ENCODE results near the gene S100PBP. TPM values are rescaled to one million over a fixed set of nuclear protein-coding genes. Genes with fewer than 3 reads are reported as not detected.

Gene S100PBP
- total and polyA plus RNA-seq, 4 experiments from 2014 or later, result 6.5 to 65.5 (median 38.6) TPM

DNA sequence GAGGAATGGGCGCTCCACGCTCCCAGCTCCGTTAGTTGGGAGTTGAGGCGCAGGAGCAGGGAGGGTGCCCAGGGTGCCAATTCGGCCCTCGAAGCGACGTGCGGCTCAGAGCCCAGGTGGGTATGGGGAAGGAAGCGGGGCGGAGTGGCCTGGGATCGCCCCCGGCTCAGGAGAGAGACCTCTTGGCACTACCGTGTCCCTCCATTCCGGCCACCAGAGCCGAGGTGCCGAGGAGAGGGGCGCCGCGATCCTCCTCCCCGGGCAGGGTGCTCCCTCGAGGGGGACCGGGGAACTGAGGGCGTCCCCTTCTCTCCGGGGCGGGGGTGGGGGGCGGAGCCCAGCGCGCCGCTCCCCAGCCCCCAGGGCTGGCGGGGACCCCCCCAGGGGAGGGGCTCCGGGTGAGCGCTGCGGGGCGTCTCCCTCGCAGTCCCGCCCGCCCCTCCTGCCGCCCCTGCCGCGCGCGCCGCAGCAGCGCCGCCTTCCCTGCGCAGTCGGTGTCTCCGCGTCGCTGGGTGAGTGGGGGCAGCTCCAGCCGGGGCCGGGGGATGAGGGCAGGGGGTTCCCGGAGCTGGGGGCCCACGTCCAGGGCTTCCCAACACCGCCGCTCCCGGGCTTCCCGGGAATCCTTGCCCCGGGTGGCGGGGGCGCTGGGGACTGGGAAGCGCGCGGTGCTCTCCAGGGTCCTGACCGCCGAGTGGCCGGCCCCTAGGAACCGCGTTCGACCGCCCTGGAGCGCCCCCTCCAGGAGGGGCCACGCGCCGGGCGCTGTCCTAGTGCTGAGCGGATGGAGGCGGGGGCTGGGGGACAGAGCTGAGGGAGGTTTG, 68.8 kb downstream of the S100PBP start, which contains the start of gene HPCA:
Gene HPCA, plus strand, starts transcription at position 488 of the 824 bp plus-strand sequence. CDS start 2,408 bp downstream, outside the sequence.
- H3K27ac ChIP-seq (ENCODE audit: low read depth, low read length), result no peak within 1 kb of the TSS
- ChIA-PET CTCF (ENCODE audit: partially characterized antibody) (no interaction called here), POLR2A (ENCODE audit: partially characterized antibody) (no interaction called here)
- no peaks in the 10 kb centered on the region for H3K9me3 ChIP-seq (ENCODE audit: control insufficient read depth in 1 of 2, low read length in 2 of 2)
- H3K4me1 ChIP-seq (ENCODE audit: insufficient read depth, low read length), result no peaks in the 10 kb centered on the region
- H3K4me3 ChIP-seq (ENCODE audit: low read length in 2 of 2), result no peak within 1 kb of the TSS
- intact Hi-C loops (cut with micrococcal nuclease), result no loop called here
- H3K36me3 ChIP-seq (ENCODE audit: insufficient read depth, low read length), result no peaks in the 10 kb centered on the region
- H3K27me3 ChIP-seq (ENCODE audit: insufficient read depth, low read length), result peaks cover 9% of the 10 kb centered on the region
- peaks cover 0 to 6% of the 10 kb centered on the region in 2 donors for H3K36me3 Mint-ChIP-seq
- peaks cover 45 to 65% of the 10 kb centered on the region in 2 donors for H3K27me3 Mint-ChIP-seq
- H3K9me3 Mint-ChIP-seq, result no peaks in the 10 kb centered on the region
- peak in 2 of 5 donors; percentile 27 to 33 for DNase-seq
- peaks cover 3 to 10% (median 8%) of the 10 kb centered on the region in 4 donors for H3K4me1 Mint-ChIP-seq
- no peak within 1 kb of the TSS for H3K27ac Mint-ChIP-seq
- H3K4me3 Mint-ChIP-seq, result peak within 1 kb of the TSS in 2 of 8 donors; percentile 28 to 46

DNA sequence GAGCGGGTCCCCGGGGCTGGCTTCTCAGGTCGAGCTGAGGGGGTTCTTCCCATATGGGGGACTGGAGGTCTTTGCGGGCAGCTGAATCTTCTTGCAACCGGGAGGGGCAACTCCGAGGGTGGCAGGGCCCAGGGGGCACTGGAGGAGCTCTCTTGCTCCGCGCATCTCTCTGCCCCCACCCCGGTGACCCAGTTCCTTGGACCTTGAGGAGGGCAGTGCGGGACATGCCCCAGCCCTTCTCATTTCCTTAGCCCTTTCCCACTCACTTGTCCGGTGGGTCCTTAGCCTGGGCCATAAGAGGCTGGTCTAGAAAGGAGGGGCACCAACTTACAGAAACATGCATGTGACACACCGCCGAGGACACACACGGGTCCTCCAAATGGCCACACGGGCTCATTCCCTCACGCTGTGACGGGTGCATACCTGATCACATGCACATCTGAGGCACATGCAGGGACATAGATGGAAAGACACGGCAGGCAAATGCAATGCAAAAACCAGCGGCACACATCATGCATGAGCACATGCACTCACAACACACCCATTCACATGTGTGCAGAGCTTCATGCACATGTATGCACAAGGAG, 69.5 kb downstream of the S100PBP start:
- peaks cover 11% of the 10 kb centered on the region for H3K27me3 ChIP-seq (ENCODE audit: insufficient read depth, low read length)
- no peak overlapping the region for H3K27ac ChIP-seq (ENCODE audit: low read depth, low read length)
- H3K9me3 ChIP-seq (ENCODE audit: control insufficient read depth in 1 of 2, low read length in 2 of 2), result no peaks in the 10 kb centered on the region
- Mint-ChIP-seq H3K27me3 (peaks cover 48 to 72% of the 10 kb centered on the region in 2 donors), H3K36me3 (peaks cover 0 to 6% of the 10 kb centered on the region in 2 donors), H3K4me1 (peaks cover 3 to 12% (median 9%) of the 10 kb centered on the region in 4 donors), H3K9me3 (no peaks in the 10 kb centered on the region), H3K27ac (no peak overlapping the region), H3K4me3 (no peak overlapping the region)
- no peaks in the 10 kb centered on the region for H3K4me1 ChIP-seq (ENCODE audit: insufficient read depth, low read length)
- CTCF ChIA-PET (ENCODE audit: partially characterized antibody), result no interaction called here
- POLR2A ChIA-PET (ENCODE audit: partially characterized antibody), result no interaction called here
- no peaks in the 10 kb centered on the region for H3K36me3 ChIP-seq (ENCODE audit: insufficient read depth, low read length)
- H3K4me3 ChIP-seq (ENCODE audit: low read length in 2 of 2), result no peak overlapping the region
- intact Hi-C loops (cut with micrococcal nuclease), result no loop called here
- DNase-seq, result no peak

DNA sequence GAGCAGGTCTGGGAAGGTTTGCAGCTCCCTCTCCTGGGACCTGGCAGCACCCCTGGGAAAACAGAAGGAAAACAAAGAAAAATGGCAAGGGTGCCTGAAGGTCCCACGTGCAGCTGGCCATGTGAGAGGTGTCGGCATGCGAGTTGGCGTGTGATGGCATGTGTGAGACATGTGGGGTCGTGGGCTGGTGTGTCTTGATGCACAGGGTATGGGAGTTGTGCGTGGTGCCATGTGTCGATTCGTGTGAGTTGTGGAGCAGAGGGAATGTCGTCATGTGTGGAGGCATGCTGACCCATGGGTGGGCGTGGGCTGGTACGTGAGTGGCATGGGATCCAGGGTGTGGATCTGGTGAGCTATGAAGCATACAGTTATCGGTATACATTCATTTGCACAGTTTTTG, 70.2 kb downstream of the S100PBP start:
- Mint-ChIP-seq H3K4me3 (peak overlapping the region in 1 of 8 donors; percentile 29), H3K27ac (no peak overlapping the region), H3K4me1 (peaks cover 7 to 19% (median 16%) of the 10 kb centered on the region in 4 donors), H3K9me3 (peaks cover 0 to 2% (median 0%) of the 10 kb centered on the region in 8 donors), H3K27me3 (peaks cover 55 to 79% of the 10 kb centered on the region in 2 donors), H3K36me3 (peaks cover 0 to 6% of the 10 kb centered on the region in 2 donors)
- ChIA-PET POLR2A (ENCODE audit: partially characterized antibody) (no interaction called here), CTCF (ENCODE audit: partially characterized antibody) (no interaction called here)
- no peak overlapping the region for H3K27ac ChIP-seq (ENCODE audit: low read depth, low read length)
- H3K9me3 ChIP-seq (ENCODE audit: control insufficient read depth in 1 of 2, low read length in 2 of 2), result no peaks in the 10 kb centered on the region
- DNase-seq, result no peak
- no peak overlapping the region for H3K4me3 ChIP-seq (ENCODE audit: low read length in 2 of 2)
- H3K4me1 ChIP-seq (ENCODE audit: insufficient read depth, low read length), result no peaks in the 10 kb centered on the region
- no peaks in the 10 kb centered on the region for H3K36me3 ChIP-seq (ENCODE audit: insufficient read depth, low read length)
- peaks cover 18% of the 10 kb centered on the region for H3K27me3 ChIP-seq (ENCODE audit: insufficient read depth, low read length)
- intact Hi-C loops (cut with micrococcal nuclease), result no loop called here

- Mint-ChIP-seq H3K27ac (no peak overlapping the region), H3K36me3 (peaks cover 0 to 6% of the 10 kb centered on the region in 2 donors), H3K4me3 (no peak overlapping the region), H3K4me1 (peaks cover 7 to 20% (median 18%) of the 10 kb centered on the region in 4 donors), H3K9me3 (peaks cover 0 to 2% (median 0%) of the 10 kb centered on the region in 8 donors), H3K27me3 (peaks cover 57 to 81% of the 10 kb centered on the region in 2 donors)
- DNase-seq, result no peak
- Histone ChIP-seq H3K9me3 (ENCODE audit: control insufficient read depth in 1 of 2, low read length in 2 of 2) (no peaks in the 10 kb centered on the region), H3K27me3 (ENCODE audit: insufficient read depth, low read length) (peaks cover 20% of the 10 kb centered on the region), H3K27ac (ENCODE audit: low read depth, low read length) (no peak overlapping the region), H3K4me3 (ENCODE audit: low read length in 2 of 2) (no peak overlapping the region), H3K36me3 (ENCODE audit: insufficient read depth, low read length) (no peaks in the 10 kb centered on the region), H3K4me1 (ENCODE audit: insufficient read depth, low read length) (no peaks in the 10 kb centered on the region)
- CTCF ChIA-PET (ENCODE audit: partially characterized antibody), result no interaction called here
- POLR2A ChIA-PET (ENCODE audit: partially characterized antibody), result no interaction called here
- intact Hi-C loops (cut with micrococcal nuclease), result no loop called here
Measured at GRCh38 chr1:32888134-32888533, 70.7 kb downstream of the S100PBP start.

DNA sequence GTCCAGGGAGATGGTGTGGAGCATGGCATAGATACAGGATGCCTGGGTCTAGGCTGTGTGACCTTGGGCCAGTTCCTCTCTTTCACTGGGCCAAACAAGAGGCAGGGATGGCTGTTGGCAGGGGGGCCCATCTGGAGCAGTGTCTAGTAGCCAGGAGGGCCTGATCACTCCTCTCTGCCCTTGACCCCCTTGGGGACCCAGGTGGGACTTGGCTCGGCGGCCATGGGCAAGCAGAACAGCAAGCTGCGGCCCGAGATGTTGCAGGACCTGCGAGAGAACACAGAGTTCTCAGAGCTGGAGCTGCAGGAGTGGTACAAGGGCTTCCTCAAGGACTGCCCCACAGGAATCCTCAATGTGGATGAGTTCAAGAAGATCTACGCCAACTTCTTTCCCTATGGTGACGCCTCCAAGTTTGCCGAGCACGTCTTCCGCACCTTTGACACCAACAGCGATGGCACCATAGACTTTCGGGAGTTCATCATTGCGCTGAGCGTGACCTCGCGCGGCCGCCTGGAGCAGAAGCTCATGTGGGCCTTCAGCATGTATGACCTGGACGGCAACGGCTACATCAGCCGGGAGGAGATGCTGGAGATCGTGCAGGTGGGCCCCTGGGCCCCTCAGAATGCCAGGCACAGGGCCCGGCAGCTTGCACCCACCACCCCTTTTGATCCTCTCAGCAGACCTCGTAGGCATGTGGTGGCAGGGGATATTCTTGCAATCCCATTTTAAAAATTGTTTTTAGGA, 71.4 kb downstream of the S100PBP start:
- Histone ChIP-seq H3K36me3 (ENCODE audit: insufficient read depth, low read length) (no peaks in the 10 kb centered on the region), H3K9me3 (ENCODE audit: control insufficient read depth in 1 of 2, low read length in 2 of 2) (no peaks in the 10 kb centered on the region), H3K27me3 (ENCODE audit: insufficient read depth, low read length) (peaks cover 23% of the 10 kb centered on the region), H3K27ac (ENCODE audit: low read depth, low read length) (no peak overlapping the region), H3K4me1 (ENCODE audit: insufficient read depth, low read length) (peaks cover 3% of the 10 kb centered on the region), H3K4me3 (ENCODE audit: low read length in 2 of 2) (no peak overlapping the region)
- Mint-ChIP-seq H3K36me3 (peaks cover 0 to 6% of the 10 kb centered on the region in 2 donors), H3K27ac (no peak overlapping the region), H3K4me1 (peaks cover 7 to 20% (median 18%) of the 10 kb centered on the region in 4 donors), H3K27me3 (peaks cover 51 to 79% of the 10 kb centered on the region in 2 donors), H3K9me3 (peaks cover 0 to 2% (median 0%) of the 10 kb centered on the region in 8 donors), H3K4me3 (no peak overlapping the region)
- intact Hi-C loops (cut with micrococcal nuclease), result no loop called here
- ChIA-PET POLR2A (ENCODE audit: partially characterized antibody) (no interaction called here), CTCF (ENCODE audit: partially characterized antibody) (no interaction called here)
- no peak for DNase-seq

DNA sequence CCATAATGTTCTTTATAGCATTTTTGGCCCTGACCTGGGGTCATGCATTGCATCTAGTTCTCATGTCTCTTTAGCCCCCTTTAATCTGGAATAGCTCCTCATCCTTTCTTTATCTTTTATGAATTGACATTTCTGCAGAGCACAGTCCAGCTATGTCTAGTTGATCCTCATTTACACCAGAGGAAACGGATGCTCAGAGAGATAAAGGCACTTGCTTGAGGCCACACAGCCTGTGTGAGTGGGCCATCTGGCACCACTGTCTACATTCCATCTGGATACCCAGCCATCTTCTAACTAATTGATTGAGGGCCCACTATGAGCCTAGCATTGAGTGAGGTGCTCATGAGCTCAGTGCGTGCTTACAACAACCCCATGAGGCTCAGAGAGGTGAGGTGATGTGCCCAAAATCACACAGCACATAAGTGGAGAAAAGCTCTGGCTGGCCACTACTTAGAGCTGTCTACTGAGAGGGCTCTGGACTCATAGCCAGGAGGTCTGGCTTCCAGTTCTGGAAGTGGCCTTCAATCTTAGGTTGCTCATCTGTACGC, 72.4 kb downstream of the S100PBP start:
- Histone ChIP-seq H3K4me1 (ENCODE audit: insufficient read depth, low read length) (peaks cover 3% of the 10 kb centered on the region), H3K36me3 (ENCODE audit: insufficient read depth, low read length) (no peaks in the 10 kb centered on the region), H3K4me3 (ENCODE audit: low read length in 2 of 2) (no peak overlapping the region), H3K27ac (ENCODE audit: low read depth, low read length) (no peak overlapping the region), H3K27me3 (ENCODE audit: insufficient read depth, low read length) (peaks cover 23% of the 10 kb centered on the region), H3K9me3 (ENCODE audit: control insufficient read depth in 1 of 2, low read length in 2 of 2) (no peaks in the 10 kb centered on the region)
- H3K36me3 Mint-ChIP-seq, result peaks cover 0 to 6% of the 10 kb centered on the region in 2 donors
- H3K4me3 Mint-ChIP-seq, result no peak overlapping the region
- H3K4me1 Mint-ChIP-seq, result peaks cover 7 to 20% (median 18%) of the 10 kb centered on the region in 4 donors
- POLR2A ChIA-PET (ENCODE audit: partially characterized antibody), result no interaction called here
- H3K27me3 Mint-ChIP-seq, result peaks cover 50 to 74% of the 10 kb centered on the region in 2 donors
- no peak for DNase-seq
- H3K27ac Mint-ChIP-seq, result no peak overlapping the region
- CTCF ChIA-PET (ENCODE audit: partially characterized antibody), result interaction anchor here (0.9 kb wide), 1 partner anchor 10 kb away, joined by 3 read pairs; no protein-coding TSS in a partner anchor
- intact Hi-C loops (cut with micrococcal nuclease), result no loop called here
- H3K9me3 Mint-ChIP-seq, result peaks cover 0 to 2% (median 0%) of the 10 kb centered on the region in 8 donors

Measured in CD4-positive, alpha-beta memory T cell (primary cell).